ENCODE measurements around the gene MTA3. TPM values are rescaled to one million over a fixed set of nuclear protein-coding genes. Genes with fewer than 3 reads are reported as not detected.

Gene MTA3
- total RNA-seq, 4 donors from 2014 or later: 40.0 to 73.2 (median 54.3) TPM

- H3K4me3 ChIP-seq: no peak overlapping the region
- intact Hi-C loops (cut with DNase I; ENCODE audit: low total_unique reads): no loop called here
- H3K36me3 ChIP-seq: no peaks in the 10 kb centered on the region
- in situ Hi-C loops (cut with MboI; ENCODE audit: low pct_ligation_motif_present in 1 of 4, low pct_unique_long_range_greater_than_20kb in 1 of 4, low sequenced_read_pairs in 3 of 4): no loop called here
- no peaks in the 10 kb centered on the region for H3K27me3 ChIP-seq
- DNase-seq: no peak
- TF ChIP-seq EP300 (IDR thresholded peaks at IDR 0.05; ENCODE audit: low read depth) (no peak), CTCF (IDR thresholded peaks at IDR 0.05) (no peak), POLR2AphosphoS5 (IDR thresholded peaks at IDR 0.05) (no peak), POLR2A (IDR thresholded peaks at IDR 0.05) (no peak)
- H3K4me1 ChIP-seq: peaks cover 0 to 5% (median 0%) of the 10 kb centered on the region in 4 donors
- 91 to 93% methylated on average over 2 to 6 of the region's 6 CpGs for WGBS, 2 donors (ENCODE audit: low coverage in 1 of 2)
- H3K27ac ChIP-seq: no peak overlapping the region
- no peaks in the 10 kb centered on the region for H3K9me3 ChIP-seq
These were observed 233.7 kb downstream of the MTA3 start for GRCh38 chr2:42802150-42802549.

- intact Hi-C loops (cut with DNase I; ENCODE audit: low total_unique reads) (no loop called here), in situ Hi-C loops (cut with MboI; ENCODE audit: low pct_ligation_motif_present in 1 of 4, low pct_unique_long_range_greater_than_20kb in 1 of 4, low sequenced_read_pairs in 3 of 4) (no loop called here)
- H3K27ac ChIP-seq: no peak overlapping the region
- H3K9me3 ChIP-seq: no peaks in the 10 kb centered on the region
- H3K4me1 ChIP-seq: peaks cover 4 to 10% (median 5%) of the 10 kb centered on the region in 4 donors
- no peaks in the 10 kb centered on the region for H3K27me3 ChIP-seq
- TF ChIP-seq EP300 (IDR thresholded peaks at IDR 0.05; ENCODE audit: low read depth) (no peak), POLR2AphosphoS5 (IDR thresholded peaks at IDR 0.05) (no peak), CTCF (IDR thresholded peaks at IDR 0.05) (no peak), POLR2A (IDR thresholded peaks at IDR 0.05) (no peak)
- H3K4me3 ChIP-seq: no peak overlapping the region
- no peaks in the 10 kb centered on the region for H3K36me3 ChIP-seq
- WGBS, 2 donors (ENCODE audit: low coverage in 1 of 2): 64 to 80% methylated on average over 3 of the region's 3 CpGs
- DNase-seq: no peak
These were observed 235.9 kb downstream of the MTA3 start for GRCh38 chr2:42804338-42804737.

GRCh38 chr2:42804891-42805290, 236.5 kb downstream of the MTA3 start:
- in situ Hi-C loops (cut with MboI; ENCODE audit: low pct_ligation_motif_present in 1 of 4, low pct_unique_long_range_greater_than_20kb in 1 of 4, low sequenced_read_pairs in 3 of 4): no loop called here

More at GRCh38 chr2:42804891-42805290, 236.5 kb downstream of the MTA3 start:
- no peaks in the 10 kb centered on the region for H3K36me3 ChIP-seq
- H3K4me3 ChIP-seq: no peak overlapping the region
- no peak overlapping the region for H3K27ac ChIP-seq
- 76% methylated on average over 5 of the region's 5 CpGs; no CpG with 5 or more reads in 1 of the 2 donors for WGBS, 2 donors (ENCODE audit: low coverage in 1 of 2)
- H3K27me3 ChIP-seq: no peaks in the 10 kb centered on the region
- intact Hi-C loops (cut with DNase I; ENCODE audit: low total_unique reads): no loop called here
- peaks cover 4 to 12% (median 6%) of the 10 kb centered on the region in 4 donors for H3K4me1 ChIP-seq
- DNase-seq: no peak
- no peaks in the 10 kb centered on the region for H3K9me3 ChIP-seq
- TF ChIP-seq POLR2AphosphoS5 (IDR thresholded peaks at IDR 0.05) (no peak), POLR2A (IDR thresholded peaks at IDR 0.05) (no peak), EP300 (IDR thresholded peaks at IDR 0.05; ENCODE audit: low read depth) (no peak), CTCF (IDR thresholded peaks at IDR 0.05) (no peak)

Small RNA genes lying within 50 kb of the gene (small RNA-seq; reads per million reads assigned to genes)
- 0 reads per million in 4 donors for gene AC074375.1
- 0 reads per million in 4 donors for gene RNU6-137P

Other genes with a start within 250 kb of the MTA3 start
- 100 to 1,000 TPM in 3 of 4 donors, 10 to 100 TPM in 1; 12.3 to 180 (median 152) TPM for gene COX7A2L, start 207.4 kb upstream of the MTA3 start, total RNA-seq
- 10 to 100 TPM; 11.3 to 25.4 (median 18.5) TPM for gene KCNG3, start 74.7 kb upstream of the MTA3 start, total RNA-seq
- 1 to 10 TPM in 2 of 4 donors, under 1 TPM in 1, not detected in 1; 0.48 to 6.4 (median 4.9) TPM for gene OXER1, start 195.5 kb downstream of the MTA3 start, total RNA-seq
- gene HAAO, start 224.0 kb downstream of the MTA3 start, total RNA-seq: 10 to 100 TPM in 1 of 4 donors, 1 to 10 TPM in 2, not detected in 1; 1.9 to 29.4 (median 4.0) TPM

All from transverse colon (tissue), 4 donors.